COR-L47 (cell line): Measurements from ENCODE around the gene KCNQ1.

Experiments used
- DNase-seq: peaks from one replicate; lab custom pipeline; 2025; lab: John Stamatoyannopoulos, UW

KCNQ1 gene

GRCh38 chr11:2685566-2686359, 241.0 kb downstream of the KCNQ1 start:
- DNase-seq, result no peak

- DNase-seq, result no peak
These were observed 241.8 kb downstream of the KCNQ1 start for GRCh38 chr11:2686360-2687222.

- DNase-seq, result no peak
These were observed 242.4 kb downstream of the KCNQ1 start for GRCh38 chr11:2687223-2687530.

GRCh38 chr11:2687782-2688191, 243.0 kb downstream of the KCNQ1 start:
- DNase-seq, result no peak

GRCh38 chr11:2688381-2689231, 243.8 kb downstream of the KCNQ1 start:
- DNase-seq, result no peak

- no peak for DNase-seq
These were observed 245.1 kb downstream of the KCNQ1 start for GRCh38 chr11:2689651-2690575.

GRCh38 chr11:2690596-2691354, 246.0 kb downstream of the KCNQ1 start:
- no peak for DNase-seq

GRCh38 chr11:2691355-2691761, 246.6 kb downstream of the KCNQ1 start:
- no peak for DNase-seq

- DNase-seq, result peak; percentile 47
These were observed 247.4 kb downstream of the KCNQ1 start for GRCh38 chr11:2691991-2692875.

GRCh38 chr11:2693271-2694261, 248.8 kb downstream of the KCNQ1 start:
- DNase-seq, result peak; percentile 79

- no peak for DNase-seq
These were observed 249.7 kb downstream of the KCNQ1 start for GRCh38 chr11:2694495-2694894.

- no peak for DNase-seq
These were observed 250.5 kb downstream of the KCNQ1 start for GRCh38 chr11:2694995-2695939.

- DNase-seq, result no peak
These were observed 251.6 kb downstream of the KCNQ1 start for GRCh38 chr11:2696455-2696854.

- DNase-seq, result no peak
These were observed 253.1 kb downstream of the KCNQ1 start for GRCh38 chr11:2697866-2698265.

GRCh38 chr11:2698386-2699184, 253.8 kb downstream of the KCNQ1 start:
- DNase-seq, result no peak

- DNase-seq, result no peak
These were observed 254.3 kb downstream of the KCNQ1 start for GRCh38 chr11:2699185-2699530.
